GM23338 (cell line): ENCODE data around the gene MFAP4. TPM values are rescaled to one million over a fixed set of nuclear protein-coding genes. Genes with fewer than 3 reads are reported as not detected.

Experiments
- ATAC-seq: fragments of 200-7000 bp; cut with Tn5 transposase; 3 replicates; pipeline ENCODE4 v1.9.1; 2020
- DNase-seq: peaks from one replicate; pipeline ENCODE4 v3.0.0-alpha.2; 2015; ENCODE audit warnings: low spot score
- H2AFZ ChIP-seq: fragments of 200-600 bp; sonication (generic); 2 replicates; pipeline ENCODE4 v1.8.0; 2016; ENCODE audit warnings: antibody characterized with exemption, mild to moderate bottlenecking, moderate library complexity
- H3F3A ChIP-seq: fragments of 200-600 bp; sonication (generic); replicated peaks from 2 replicates; pipeline ENCODE4 v1.8.0; 2017; ENCODE audit warnings: antibody characterized with exemption, mixed run types, low read depth
- H3K27ac ChIP-seq: fragments of 200-600 bp; sonication (generic); 2 replicates; pipeline ENCODE4 v1.6.1; 2016; ENCODE audit warnings: low read depth
- H3K27me3 ChIP-seq: fragments of 200-600 bp; sonication (generic); 2 replicates; pipeline ENCODE4 v1.8.0; 2016; ENCODE audit warnings: mild to moderate bottlenecking, mixed run types, moderate library complexity; ENCODE audit not compliant: insufficient read depth
- H3K36me3 ChIP-seq: fragments of 200-600 bp; sonication (generic); 2 replicates; pipeline ENCODE4 v1.8.0; 2016; ENCODE audit warnings: mild to moderate bottlenecking; ENCODE audit not compliant: insufficient read depth
- H3K4me1 ChIP-seq: fragments of 200-600 bp; sonication (generic); 2 replicates; pipeline ENCODE4 v1.8.0; 2016; ENCODE audit warnings: mild to moderate bottlenecking, moderate library complexity; ENCODE audit not compliant: insufficient read depth
- H3K4me2 ChIP-seq: fragments of 200-600 bp; sonication (generic); 2 replicates; pipeline ENCODE4 v1.7.1; 2017; ENCODE audit warnings: mixed run types
- H3K4me3 ChIP-seq: fragments of 200-600 bp; sonication (generic); 2 replicates; pipeline ENCODE4 v1.6.1; 2016; ENCODE audit warnings: mixed run types
- H3K79me2 ChIP-seq: fragments of 200-600 bp; sonication (generic); replicated peaks from 2 replicates; pipeline ENCODE4 v1.8.0; 2017; ENCODE audit warnings: mild to moderate bottlenecking; ENCODE audit not compliant: insufficient read depth
- H3K9me2 ChIP-seq: fragments of 200-600 bp; sonication (generic); 2 replicates; pipeline ENCODE4 v1.8.0; 2017; ENCODE audit not compliant: insufficient read depth
- H4K20me1 ChIP-seq: fragments of 200-600 bp; sonication (generic); replicated peaks from 2 replicates; pipeline ENCODE4 v1.8.0; 2017; ENCODE audit warnings: mild to moderate bottlenecking; ENCODE audit not compliant: insufficient read depth
- H3K27ac Mint-ChIP-seq: 2 replicates; pipeline ENCODE4 v1.8.0; 2020; ENCODE audit warnings: inconsistent platforms, mild to moderate bottlenecking, moderate library complexity, mixed read lengths
- H3K27me3 Mint-ChIP-seq: 3 replicates; pipeline ENCODE4 v1.8.0; 2022; ENCODE audit warnings: low read depth, mild to moderate bottlenecking, moderate library complexity, mixed read lengths, inconsistent platforms; ENCODE audit not compliant: insufficient read depth, poor library complexity
- H3K36me3 Mint-ChIP-seq: 3 replicates; pipeline ENCODE4 v1.8.0; 2021; ENCODE audit warnings: low read depth, mild to moderate bottlenecking, inconsistent platforms, moderate library complexity, mixed read lengths
- H3K4me1 Mint-ChIP-seq: 3 replicates; pipeline ENCODE4 v1.8.0; 2020; ENCODE audit warnings: mild to moderate bottlenecking, inconsistent platforms, mixed read lengths
- H3K4me3 Mint-ChIP-seq: 3 replicates; pipeline ENCODE4 v1.8.0; 2021; ENCODE audit warnings: moderate library complexity, mild to moderate bottlenecking, inconsistent platforms, mixed read lengths
- H3K9me3 Mint-ChIP-seq: 3 replicates; pipeline ENCODE4 v1.8.0; 2020; ENCODE audit warnings: moderate library complexity, mild to moderate bottlenecking, inconsistent platforms, mixed read lengths
- CREB1 ChIP-seq: fragments of 250-450 bp; sonication (Bioruptor Pico); IDR thresholded peaks from 2 replicates; pipeline ENCODE4 v1.5.0; 2020; ENCODE audit warnings: low read depth, mild to moderate bottlenecking, moderate library complexity
- EZH2 ChIP-seq: fragments of 200-600 bp; sonication (generic); IDR thresholded peaks from one replicate; pipeline ENCODE4 v1.8.0; 2017; ENCODE audit warnings: antibody characterized with exemption, mild to moderate bottlenecking, low read depth; ENCODE audit not compliant: unreplicated experiment
- EZH2phosphoT487 ChIP-seq: fragments of 200-600 bp; sonication (generic); IDR thresholded peaks from one replicate; pipeline ENCODE4 v1.8.1; 2018; ENCODE audit warnings: antibody characterized with exemption; ENCODE audit not compliant: unreplicated experiment
- JUNB ChIP-seq: IDR thresholded peaks from one replicate; pipeline ENCODE4 v1.6.1; 2016; ENCODE audit warnings: antibody characterized with exemption; ENCODE audit not compliant: unreplicated experiment
- NANOG ChIP-seq: IDR thresholded peaks from 2 replicates; pipeline ENCODE4 v1.6.1; 2016; ENCODE audit warnings: antibody characterized with exemption, borderline replicate concordance
- POLR2AphosphoS5 ChIP-seq: IDR thresholded peaks from 2 replicates; pipeline ENCODE4 v1.6.1; 2016; ENCODE audit warnings: antibody characterized with exemption, low read depth
- STAT1 ChIP-seq: IDR thresholded peaks from one replicate; pipeline ENCODE4 v1.6.1; 2016; ENCODE audit warnings: antibody characterized with exemption; ENCODE audit not compliant: unreplicated experiment
- ZNF114 ChIP-seq: fragments of 250-450 bp; sonication (Bioruptor Pico); IDR thresholded peaks from 2 replicates; pipeline ENCODE4 v1.5.0; 2020; ENCODE audit warnings: mild to moderate bottlenecking, moderate library complexity
- ZNF331 ChIP-seq: fragments of 250-450 bp; sonication (Bioruptor Pico); IDR thresholded peaks from 2 replicates; pipeline ENCODE4 v1.5.0; 2020; ENCODE audit warnings: low read depth, mild to moderate bottlenecking, moderate library complexity
- polyA plus RNA-seq: library from polyadenylated mRNA; unstranded; fragments of >200 nt; fragmentation: Nextera tagmentation; extraction: Ambion mirVana; gene quantifications from 2 replicates; pipeline ENCODE4 v1.2.1, GENCODE V29; 2016
- total RNA-seq: library from RNA; depleted of rRNA; stranded (reverse); fragments of >200 nt; shearing (Covaris generic); gene quantifications from 2 replicates; pipeline ENCODE4 v1.2.3, GENCODE V29; 2014
- TF ChIP-seq, protein P1 (sequence below), 2 experiments: fragments of 200-600 bp in 1 of 2; sonication (generic) in 1 of 2; conservative IDR thresholded peaks; 2 replicates each; pipeline versions ENCODE4 v1.5.1 to v1.6.1; 2016 to 2017; ENCODE audit warnings: antibody characterized with exemption in 2 of 2, low read depth in 2 of 2, mild to moderate bottlenecking in 2 of 2, moderate library complexity in 1 of 2
- TF ChIP-seq, protein P2 (sequence below): IDR thresholded peaks from 2 replicates; pipeline ENCODE4 v1.6.1; 2016; ENCODE audit warnings: antibody characterized with exemption
- TF ChIP-seq, protein P3 (sequence below): IDR thresholded peaks from one replicate; pipeline ENCODE4 v1.6.1; 2018; ENCODE audit warnings: antibody characterized with exemption; ENCODE audit not compliant: unreplicated experiment

Gene MFAP4
- total and polyA plus RNA-seq, 2 experiments from 2014 or later, result 7.7 to 9.7 TPM

DNA sequence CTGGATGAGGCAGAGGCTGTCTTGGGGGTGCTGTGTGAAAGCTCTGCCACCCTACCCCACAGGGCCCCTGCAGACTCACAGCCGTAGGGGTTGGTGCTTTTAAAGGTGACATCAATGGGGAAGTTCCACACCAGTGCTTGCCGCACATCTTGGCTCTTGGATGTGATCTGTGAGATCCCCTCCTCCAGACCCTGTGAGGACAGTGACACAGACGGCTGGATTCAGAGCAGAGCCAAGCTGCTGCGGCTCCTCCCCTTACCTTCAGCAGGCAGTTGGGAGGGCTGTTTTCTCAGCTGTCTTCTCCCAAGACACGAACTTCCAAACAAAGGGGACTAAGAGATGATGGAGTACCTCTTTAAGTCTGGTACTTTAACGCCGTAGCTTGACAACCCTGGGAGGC is 29.2 kb downstream of the MFAP4 start:
- Histone ChIP-seq H3K4me1 (peaks cover 4% of the 10 kb centered on the region; the same call in 1 of the 2 replicates), H3K27ac (no peak overlapping the region), H3K27me3 (no peaks in the 10 kb centered on the region), H3K4me3 (no peak overlapping the region), H4K20me1 (no peaks in the 10 kb centered on the region; the same call in 1 of the 2 replicates), H3K9me2 (no peaks in the 10 kb centered on the region), H3K4me2 (no peak overlapping the region), H3F3A (no peaks in the 10 kb centered on the region), H2AFZ (no peak overlapping the region), H3K79me2 (no peaks in the 10 kb centered on the region), H3K36me3 (no peaks in the 10 kb centered on the region)
- ATAC-seq (no peak), DNase-seq (no peak)
- peaks cover 7% of the 10 kb centered on the region for H3K4me1 Mint-ChIP-seq
- no peaks in the 10 kb centered on the region for H3K27me3 Mint-ChIP-seq
- no peak overlapping the region for H3K27ac Mint-ChIP-seq
- H3K4me3 Mint-ChIP-seq, result no peak overlapping the region
- no peaks in the 10 kb centered on the region for H3K9me3 Mint-ChIP-seq
- H3K36me3 Mint-ChIP-seq, result peaks cover 7% of the 10 kb centered on the region; the same call in 2 of the 3 replicates
- TF ChIP-seq, protein P1, sequence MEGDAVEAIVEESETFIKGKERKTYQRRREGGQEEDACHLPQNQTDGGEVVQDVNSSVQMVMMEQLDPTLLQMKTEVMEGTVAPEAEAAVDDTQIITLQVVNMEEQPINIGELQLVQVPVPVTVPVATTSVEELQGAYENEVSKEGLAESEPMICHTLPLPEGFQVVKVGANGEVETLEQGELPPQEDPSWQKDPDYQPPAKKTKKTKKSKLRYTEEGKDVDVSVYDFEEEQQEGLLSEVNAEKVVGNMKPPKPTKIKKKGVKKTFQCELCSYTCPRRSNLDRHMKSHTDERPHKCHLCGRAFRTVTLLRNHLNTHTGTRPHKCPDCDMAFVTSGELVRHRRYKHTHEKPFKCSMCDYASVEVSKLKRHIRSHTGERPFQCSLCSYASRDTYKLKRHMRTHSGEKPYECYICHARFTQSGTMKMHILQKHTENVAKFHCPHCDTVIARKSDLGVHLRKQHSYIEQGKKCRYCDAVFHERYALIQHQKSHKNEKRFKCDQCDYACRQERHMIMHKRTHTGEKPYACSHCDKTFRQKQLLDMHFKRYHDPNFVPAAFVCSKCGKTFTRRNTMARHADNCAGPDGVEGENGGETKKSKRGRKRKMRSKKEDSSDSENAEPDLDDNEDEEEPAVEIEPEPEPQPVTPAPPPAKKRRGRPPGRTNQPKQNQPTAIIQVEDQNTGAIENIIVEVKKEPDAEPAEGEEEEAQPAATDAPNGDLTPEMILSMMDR (conservative IDR thresholded peaks at IDR 0.05; ENCODE audit: low read depth in 2 of 2), result no peak
- TF ChIP-seq, protein P2, sequence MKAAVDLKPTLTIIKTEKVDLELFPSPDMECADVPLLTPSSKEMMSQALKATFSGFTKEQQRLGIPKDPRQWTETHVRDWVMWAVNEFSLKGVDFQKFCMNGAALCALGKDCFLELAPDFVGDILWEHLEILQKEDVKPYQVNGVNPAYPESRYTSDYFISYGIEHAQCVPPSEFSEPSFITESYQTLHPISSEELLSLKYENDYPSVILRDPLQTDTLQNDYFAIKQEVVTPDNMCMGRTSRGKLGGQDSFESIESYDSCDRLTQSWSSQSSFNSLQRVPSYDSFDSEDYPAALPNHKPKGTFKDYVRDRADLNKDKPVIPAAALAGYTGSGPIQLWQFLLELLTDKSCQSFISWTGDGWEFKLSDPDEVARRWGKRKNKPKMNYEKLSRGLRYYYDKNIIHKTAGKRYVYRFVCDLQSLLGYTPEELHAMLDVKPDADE, result no peak
- no peak for TF ChIP-seq EZH2
- TF ChIP-seq CREB1 (CRISPR knock-in tag), result no peak
- TF ChIP-seq JUNB, result no peak
- TF ChIP-seq ZNF331 (CRISPR knock-in tag), result no peak
- TF ChIP-seq ZNF114, result no peak

DNA sequence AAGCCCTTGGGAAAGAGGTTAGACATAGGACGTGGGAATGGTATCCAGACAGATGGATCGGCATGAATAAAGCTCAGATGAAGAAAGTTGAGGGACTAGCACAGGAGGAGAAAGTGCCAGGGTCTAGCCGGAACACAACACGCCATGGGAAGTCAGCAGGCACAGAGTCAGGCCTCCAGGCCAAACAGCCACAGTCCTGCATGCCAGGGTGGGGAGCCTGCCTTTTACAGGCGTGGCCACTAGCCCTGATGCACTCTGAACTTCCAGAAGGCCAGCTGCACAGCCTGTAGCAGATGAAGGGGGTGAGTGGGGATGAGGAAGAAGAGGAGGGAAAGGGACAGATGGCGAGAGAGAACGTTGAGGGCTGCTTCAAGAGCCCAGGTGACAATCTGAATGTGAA is 29.6 kb downstream of the MFAP4 start:
- peaks cover 4% of the 10 kb centered on the region; the same call in 1 of the 2 replicates for H3K4me1 ChIP-seq
- ATAC-seq, result no peak
- no peaks in the 10 kb centered on the region for H3K36me3 ChIP-seq
- H3K79me2 ChIP-seq, result no peaks in the 10 kb centered on the region
- H3K27ac Mint-ChIP-seq, result no peak overlapping the region
- no peaks in the 10 kb centered on the region for H3F3A ChIP-seq
- H3K9me3 Mint-ChIP-seq, result no peaks in the 10 kb centered on the region
- H4K20me1 ChIP-seq, result no peaks in the 10 kb centered on the region; the same call in 1 of the 2 replicates
- no peak overlapping the region for H2AFZ ChIP-seq
- H3K27me3 ChIP-seq, result no peaks in the 10 kb centered on the region
- H3K4me1 Mint-ChIP-seq, result peaks cover 7% of the 10 kb centered on the region
- H3K27ac ChIP-seq, result no peak overlapping the region
- no peak overlapping the region for H3K4me3 Mint-ChIP-seq
- no peak overlapping the region for H3K4me2 ChIP-seq
- H3K36me3 Mint-ChIP-seq, result peaks cover 7% of the 10 kb centered on the region; the same call in 2 of the 3 replicates
- H3K4me3 ChIP-seq, result no peak overlapping the region
- H3K9me2 ChIP-seq, result no peaks in the 10 kb centered on the region
- H3K27me3 Mint-ChIP-seq, result no peaks in the 10 kb centered on the region
- no peak for DNase-seq
- TF ChIP-seq POLR2AphosphoS5, result no peak
- no peak for TF ChIP-seq ZNF114
- no peak for TF ChIP-seq CREB1 (CRISPR knock-in tag)
- no peak for TF ChIP-seq STAT1
- TF ChIP-seq NANOG, result no peak
- TF ChIP-seq EZH2phosphoT487, result no peak
- no peak for TF ChIP-seq JUNB
- TF ChIP-seq, protein P1 (conservative IDR thresholded peaks at IDR 0.05; ENCODE audit: low read depth in 2 of 2), result no peak
- no peak for TF ChIP-seq EZH2
- no peak for TF ChIP-seq ZNF331 (CRISPR knock-in tag)
- TF ChIP-seq, protein P3, sequence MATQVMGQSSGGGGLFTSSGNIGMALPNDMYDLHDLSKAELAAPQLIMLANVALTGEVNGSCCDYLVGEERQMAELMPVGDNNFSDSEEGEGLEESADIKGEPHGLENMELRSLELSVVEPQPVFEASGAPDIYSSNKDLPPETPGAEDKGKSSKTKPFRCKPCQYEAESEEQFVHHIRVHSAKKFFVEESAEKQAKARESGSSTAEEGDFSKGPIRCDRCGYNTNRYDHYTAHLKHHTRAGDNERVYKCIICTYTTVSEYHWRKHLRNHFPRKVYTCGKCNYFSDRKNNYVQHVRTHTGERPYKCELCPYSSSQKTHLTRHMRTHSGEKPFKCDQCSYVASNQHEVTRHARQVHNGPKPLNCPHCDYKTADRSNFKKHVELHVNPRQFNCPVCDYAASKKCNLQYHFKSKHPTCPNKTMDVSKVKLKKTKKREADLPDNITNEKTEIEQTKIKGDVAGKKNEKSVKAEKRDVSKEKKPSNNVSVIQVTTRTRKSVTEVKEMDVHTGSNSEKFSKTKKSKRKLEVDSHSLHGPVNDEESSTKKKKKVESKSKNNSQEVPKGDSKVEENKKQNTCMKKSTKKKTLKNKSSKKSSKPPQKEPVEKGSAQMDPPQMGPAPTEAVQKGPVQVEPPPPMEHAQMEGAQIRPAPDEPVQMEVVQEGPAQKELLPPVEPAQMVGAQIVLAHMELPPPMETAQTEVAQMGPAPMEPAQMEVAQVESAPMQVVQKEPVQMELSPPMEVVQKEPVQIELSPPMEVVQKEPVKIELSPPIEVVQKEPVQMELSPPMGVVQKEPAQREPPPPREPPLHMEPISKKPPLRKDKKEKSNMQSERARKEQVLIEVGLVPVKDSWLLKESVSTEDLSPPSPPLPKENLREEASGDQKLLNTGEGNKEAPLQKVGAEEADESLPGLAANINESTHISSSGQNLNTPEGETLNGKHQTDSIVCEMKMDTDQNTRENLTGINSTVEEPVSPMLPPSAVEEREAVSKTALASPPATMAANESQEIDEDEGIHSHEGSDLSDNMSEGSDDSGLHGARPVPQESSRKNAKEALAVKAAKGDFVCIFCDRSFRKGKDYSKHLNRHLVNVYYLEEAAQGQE, result no peak
